ENCODE measurements around the gene SLC38A5. TPM values are rescaled to one million over a fixed set of nuclear protein-coding genes. Genes with fewer than 3 reads are reported as not detected.

SLC38A5 gene
- total and polyA plus RNA-seq, 9 of the 15 experiments (the other 6 are each of a cell fraction or from before 2014, with no cell fraction given) = 9.3 to 228 (median 142) TPM

GRCh38 chrX:48505481-48505880 lies 35.4 kb upstream of the SLC38A5 start (continued):
- TF ChIP-seq ID3 (CRISPR knock-in tag; IDR thresholded peaks at IDR 0.05) (no peak), ID3 (tag; IDR thresholded peaks at IDR 0.05) (no peak), MCM3 (IDR thresholded peaks at IDR 0.05) (no peak), SMARCA4 (IDR thresholded peaks at IDR 0.05) (no peak)

DNA sequence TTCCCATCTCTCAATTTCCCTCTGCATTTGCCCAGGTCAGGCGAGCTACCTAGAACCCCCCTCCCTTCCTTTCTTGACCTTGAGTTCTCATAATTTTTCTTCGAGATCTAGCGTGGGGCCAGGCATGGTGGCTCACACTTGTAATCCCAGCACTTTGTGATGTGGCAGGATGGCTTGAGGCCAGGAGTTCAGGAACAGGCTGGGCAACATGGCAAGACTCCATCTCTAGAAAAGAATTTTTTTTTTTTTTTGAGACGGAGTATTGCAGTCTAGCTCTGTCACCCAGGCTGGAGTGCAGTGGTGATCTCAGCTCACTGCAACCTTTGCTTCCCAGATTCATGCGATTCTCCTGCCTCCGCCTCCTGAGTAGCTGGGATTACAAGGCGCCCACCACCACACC lies 34.2 kb upstream of the SLC38A5 start:
- Histone ChIP-seq H3K27ac (ENCODE audit: extremely low read depth, low read depth, low read length) (no peak overlapping the region), H4K20me1 (replicated peaks; ENCODE audit: control insufficient read depth, insufficient read depth, low read length) (no peaks in the 10 kb centered on the region), H3K79me2 (ENCODE audit: control insufficient read depth, insufficient read depth, low read length) (peaks cover 5% of the 10 kb centered on the region; the same call in 2 of the 3 replicates), H3K4me2 (ENCODE audit: insufficient read depth, low read length) (no peak overlapping the region), H3K4me1 (replicated peaks in 1 of 2; ENCODE audit: control insufficient read depth in 2 of 2, insufficient read depth in 2 of 2, low read length in 2 of 2) (peaks cover 3 to 10% of the 10 kb centered on the region in 2 experiments; a peak in 4 of 5 replicates), H3K27me3 (ENCODE audit: control insufficient read depth in 2 of 2, insufficient read depth in 2 of 2, low read length in 2 of 2) (no peaks in the 10 kb centered on the region), H2AFZ (ENCODE audit: low read depth, low read length) (no peak overlapping the region), H3K4me3 (no peak overlapping the region), H3K9me3 (replicated peaks; ENCODE audit: control insufficient read depth, insufficient read depth, low read depth, low read length) (no peaks in the 10 kb centered on the region), H3K36me3 (ENCODE audit: control insufficient read depth, insufficient read depth, low read length) (no peaks in the 10 kb centered on the region), H3K9me1 (ENCODE audit: control insufficient read depth, insufficient read depth, low read length) (no peaks in the 10 kb centered on the region), H3K9ac (ENCODE audit: insufficient read depth in 1 of 2, low read depth in 2 of 2, low read length in 2 of 2) (no peak overlapping the region)
- BruUV-seq (replicated peaks) = no TSS peak
- in situ Hi-C loops (cut with MboI) = no loop called here
- ChIA-PET POLR2A (interaction anchor here (0.6 kb wide), 1 partner anchor 22 kb away, joined by 3 read pairs; no protein-coding TSS in a partner anchor), CTCF (ENCODE audit: low intra/inter-chr PET ratio) (no interaction called here)
- WGBS (ENCODE audit: insufficient coverage, low coverage, missing lambda C conversion rate) = 51% methylated on average over 3 of the region's 7 CpGs
- intact Hi-C loops (cut with micrococcal nuclease) = no loop called here
- FAIRE-seq (no peak), DNase-seq (ENCODE audit: extremely low read depth in 1 of 4, low spot score in 3 of 4) (no peak), ATAC-seq (no peak)
- TF ChIP-seq ZKSCAN3 (CRISPR knock-in tag; IDR thresholded peaks at IDR 0.05) (no peak), XRCC4 (IDR thresholded peaks at IDR 0.05; ENCODE audit: extremely low read depth, insufficient read depth, insufficient read length) (no peak), ZNF76 (CRISPR knock-in tag; IDR thresholded peaks at IDR 0.05; ENCODE audit: borderline replicate concordance) (no peak), CBX5 (IDR thresholded peaks at IDR 0.05; ENCODE audit: borderline replicate concordance, low read depth) (no peak), POLR2G (IDR thresholded peaks at IDR 0.05; ENCODE audit: low read depth, low read length) (no peak), ZKSCAN1 (IDR thresholded peaks at IDR 0.05; ENCODE audit: low read depth, low read length) (no peak), DLX4 (CRISPR knock-in tag; IDR thresholded peaks at IDR 0.05) (no peak), NCOA4 (IDR thresholded peaks at IDR 0.05; ENCODE audit: partially characterized antibody) (no peak), ZNF239 (CRISPR knock-in tag; IDR thresholded peaks at IDR 0.05) (no peak), ILF3 (IDR thresholded peaks at IDR 0.05; ENCODE audit: borderline replicate concordance) (no peak)
- TF ChIP-seq, protein P1, sequence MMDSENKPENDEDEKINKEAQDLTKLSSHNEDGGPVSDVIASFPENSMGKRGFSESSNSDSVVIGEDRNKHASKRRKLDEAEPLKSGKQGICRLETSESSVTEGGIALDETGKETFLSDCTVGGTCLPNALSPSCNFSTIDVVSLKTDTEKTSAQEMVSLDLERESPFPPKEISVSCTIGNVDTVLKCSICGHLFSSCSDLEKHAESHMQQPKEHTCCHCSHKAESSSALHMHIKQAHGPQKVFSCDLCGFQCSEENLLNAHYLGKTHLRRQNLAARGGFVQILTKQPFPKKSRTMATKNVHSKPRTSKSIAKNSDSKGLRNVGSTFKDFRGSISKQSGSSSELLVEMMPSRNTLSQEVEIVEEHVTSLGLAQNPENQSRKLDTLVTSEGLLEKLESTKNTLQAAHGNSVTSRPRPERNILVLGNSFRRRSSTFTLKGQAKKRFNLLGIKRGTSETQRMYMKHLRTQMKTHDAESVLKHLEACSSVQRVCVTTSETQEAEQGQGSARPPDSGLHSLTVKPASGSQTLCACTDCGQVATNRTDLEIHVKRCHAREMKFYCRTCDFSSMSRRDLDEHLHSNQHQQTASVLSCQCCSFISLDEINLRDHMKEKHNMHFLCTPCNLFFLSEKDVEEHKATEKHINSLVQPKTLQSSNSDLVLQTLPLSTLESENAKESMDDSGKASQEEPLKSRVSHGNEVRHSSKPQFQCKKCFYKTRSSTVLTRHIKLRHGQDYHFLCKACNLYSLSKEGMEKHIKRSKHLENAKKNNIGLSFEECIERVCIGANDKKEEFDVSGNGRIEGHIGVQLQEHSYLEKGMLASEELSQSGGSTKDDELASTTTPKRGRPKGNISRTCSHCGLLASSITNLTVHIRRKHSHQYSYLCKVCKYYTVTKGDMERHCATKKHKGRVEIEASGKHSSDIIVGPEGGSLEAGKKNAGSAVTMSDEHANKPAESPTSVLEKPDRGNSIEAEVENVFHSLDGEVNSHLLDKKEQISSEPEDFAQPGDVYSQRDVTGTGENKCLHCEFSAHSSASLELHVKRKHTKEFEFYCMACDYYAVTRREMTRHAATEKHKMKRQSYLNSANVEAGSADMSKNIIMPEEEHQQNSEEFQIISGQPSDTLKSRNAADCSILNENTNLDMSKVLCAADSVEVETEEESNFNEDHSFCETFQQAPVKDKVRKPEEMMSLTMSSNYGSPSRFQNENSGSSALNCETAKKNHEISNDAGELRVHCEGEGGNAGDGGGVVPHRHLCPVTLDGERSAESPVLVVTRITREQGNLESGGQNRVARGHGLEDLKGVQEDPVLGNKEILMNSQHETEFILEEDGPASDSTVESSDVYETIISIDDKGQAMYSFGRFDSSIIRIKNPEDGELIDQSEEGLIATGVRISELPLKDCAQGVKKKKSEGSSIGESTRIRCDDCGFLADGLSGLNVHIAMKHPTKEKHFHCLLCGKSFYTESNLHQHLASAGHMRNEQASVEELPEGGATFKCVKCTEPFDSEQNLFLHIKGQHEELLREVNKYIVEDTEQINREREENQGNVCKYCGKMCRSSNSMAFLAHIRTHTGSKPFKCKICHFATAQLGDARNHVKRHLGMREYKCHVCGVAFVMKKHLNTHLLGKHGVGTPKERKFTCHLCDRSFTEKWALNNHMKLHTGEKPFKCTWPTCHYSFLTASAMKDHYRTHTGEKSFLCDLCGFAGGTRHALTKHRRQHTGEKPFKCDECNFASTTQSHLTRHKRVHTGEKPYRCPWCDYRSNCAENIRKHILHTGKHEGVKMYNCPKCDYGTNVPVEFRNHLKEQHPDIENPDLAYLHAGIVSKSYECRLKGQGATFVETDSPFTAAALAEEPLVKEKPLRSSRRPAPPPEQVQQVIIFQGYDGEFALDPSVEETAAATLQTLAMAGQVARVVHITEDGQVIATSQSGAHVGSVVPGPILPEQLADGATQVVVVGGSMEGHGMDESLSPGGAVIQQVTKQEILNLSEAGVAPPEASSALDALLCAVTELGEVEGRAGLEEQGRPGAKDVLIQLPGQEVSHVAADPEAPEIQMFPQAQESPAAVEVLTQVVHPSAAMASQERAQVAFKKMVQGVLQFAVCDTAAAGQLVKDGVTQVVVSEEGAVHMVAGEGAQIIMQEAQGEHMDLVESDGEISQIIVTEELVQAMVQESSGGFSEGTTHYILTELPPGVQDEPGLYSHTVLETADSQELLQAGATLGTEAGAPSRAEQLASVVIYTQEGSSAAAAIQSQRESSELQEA (IDR thresholded peaks at IDR 0.05; ENCODE audit: low read depth) = no peak

Data from K562 (cell line).